GM12878 (cell line): ENCODE results near the gene POLR1A. TPM values are rescaled to one million over a fixed set of nuclear protein-coding genes. Genes with fewer than 3 reads are reported as not detected.

ENCODE experiments used
- ATAC-seq: fragments of 200-7000 bp; cut with Tn5 transposase; 3 replicates; pipeline ENCODE4 v1.9.1; 2020; ENCODE audit warnings: mild to moderate bottlenecking, moderate library complexity
- BruUV-seq: library from RNA; stranded (reverse); fragments of 400-500 nt; replicated peaks from 2 replicates; lab custom pipeline; 2021; lab: Mats Ljungman, UMichigan
- CTCF ChIA-PET: fragments of 300-600 bp; sonication (Branson Sonifier 250); formaldehyde crosslinking; extraction: SDS; loops from one replicate; lab custom pipeline; 2021; ENCODE audit warnings: inconsistent platforms; lab: Yijun Ruan, JAX
- POLR2A ChIA-PET: fragments of 350-600 bp; formaldehyde crosslinking; extraction: SDS; loops from one replicate; lab custom pipeline; 2021; ENCODE audit warnings: inconsistent platforms; lab: Charles Lee
- RAD21 ChIA-PET: fragments of 300-600 bp; sonication (Branson Sonifier 250); formaldehyde crosslinking; loops from one replicate; lab custom pipeline; 2023; ENCODE audit warnings: antibody characterized with exemption; ENCODE audit not compliant: unreplicated experiment; lab: Charles Lee
- SMC1A ChIA-PET: fragments of 300-600 bp; sonication (Branson Sonifier 250); formaldehyde crosslinking; loops from one replicate; lab custom pipeline; 2023; ENCODE audit not compliant: unreplicated experiment, uncharacterized antibody; lab: Charles Lee
- DNase-seq: peaks from one replicate; pipeline ENCODE4 v3.0.0-alpha.2; 2011; ENCODE audit warnings: low read depth, low spot score
- FAIRE-seq: peaks from 3 replicates; lab custom pipeline; 2011; peaks lifted over from hg19 to GRCh38; lab: Jason Lieb, UNC
- H2AFZ ChIP-seq: 2 replicates; pipeline ENCODE4 v1.6.0; 2011; ENCODE audit warnings: low read depth, low read length, control low read depth; ENCODE audit not compliant: control insufficient read depth
- H3K27ac ChIP-seq: 2 replicates; pipeline ENCODE4 v1.5.1; 2011; ENCODE audit warnings: control low read depth; ENCODE audit not compliant: control insufficient read depth, insufficient read depth
- H3K27me3 ChIP-seq, 2 experiments: replicated peaks in 1 of 2; 2 replicates each; pipeline versions ENCODE4 v1.6.0 to v1.6.1; 2011; ENCODE audit warnings: low read length in 1 of 2; ENCODE audit not compliant: control insufficient read depth in 2 of 2, insufficient read depth in 2 of 2
- H3K36me3 ChIP-seq, 2 experiments: 2 replicates each; pipeline ENCODE4 v1.5.1; 2011; ENCODE audit warnings: low read length in 1 of 2; ENCODE audit not compliant: control insufficient read depth in 2 of 2, insufficient read depth in 2 of 2
- H3K4me1 ChIP-seq: 2 replicates; pipeline ENCODE4 v1.6.1; 2011; ENCODE audit warnings: mild to moderate bottlenecking, low read length, moderate library complexity, mixed read lengths; ENCODE audit not compliant: control insufficient read depth, insufficient read depth
- H3K4me2 ChIP-seq: 2 replicates; pipeline ENCODE4 v1.6.0; 2011; ENCODE audit warnings: control low read depth; ENCODE audit not compliant: control insufficient read depth, insufficient read depth
- H3K4me3 ChIP-seq: fragments of 200-600 bp; sonication (generic); 2 replicates; pipeline ENCODE4 v1.5.1; 2016
- H3K79me2 ChIP-seq: 2 replicates; pipeline ENCODE4 v1.6.0; 2011; ENCODE audit warnings: low read length; ENCODE audit not compliant: control insufficient read depth, insufficient read depth
- H3K9ac ChIP-seq: 2 replicates; pipeline ENCODE4 v1.8.0; 2011; ENCODE audit warnings: low read length, control low read depth, mixed read lengths; ENCODE audit not compliant: control insufficient read depth, insufficient read depth
- H3K9me3 ChIP-seq: replicated peaks from 3 replicates; pipeline ENCODE4 v1.5.1; 2011; ENCODE audit warnings: mild to moderate bottlenecking, low read length; ENCODE audit not compliant: control insufficient read depth, insufficient read depth
- H4K20me1 ChIP-seq: 2 replicates; pipeline ENCODE4 v1.6.0; 2011; ENCODE audit not compliant: control insufficient read depth, insufficient read depth
- CBX3 ChIP-seq: fragments of 200-600 bp; sonication (generic); IDR thresholded peaks from 2 replicates; pipeline ENCODE4 v1.6.1; 2016; ENCODE audit warnings: low read depth, borderline replicate concordance
- CHD1 ChIP-seq: IDR thresholded peaks from 2 replicates; pipeline ENCODE4 v1.6.1; 2012; ENCODE audit warnings: low read depth, low read length, improper control_type of control experiment
- CHD2 ChIP-seq: IDR thresholded peaks from 2 replicates; pipeline ENCODE4 v1.6.1; 2011; ENCODE audit warnings: low read depth, low read length, improper control_type of control experiment, borderline replicate concordance
- MTA2 ChIP-seq: fragments of 450-650 bp; IDR thresholded peaks from 2 replicates; pipeline ENCODE4 v1.6.1; 2016; ENCODE audit warnings: low read depth, mild to moderate bottlenecking, moderate library complexity
- NFYB ChIP-seq: IDR thresholded peaks from 2 replicates; pipeline ENCODE4 v1.6.1; 2011; ENCODE audit warnings: low read depth, mild to moderate bottlenecking, low read length, improper control_type of control experiment, moderate library complexity; ENCODE audit not compliant: insufficient read depth
- NR2C2 ChIP-seq: IDR thresholded peaks from 2 replicates; pipeline ENCODE4 v1.6.1; 2011; ENCODE audit warnings: borderline replicate concordance, low read depth; ENCODE audit not compliant: control insufficient read depth, insufficient read length
- RFX5 ChIP-seq: IDR thresholded peaks from 2 replicates; pipeline ENCODE4 v1.6.1; 2011; ENCODE audit warnings: low read depth, low read length, improper control_type of control experiment
- RUNX3 ChIP-seq: IDR thresholded peaks from 2 replicates; pipeline ENCODE4 v1.6.1; 2012; ENCODE audit warnings: low read length, inconsistent platforms
- SMAD5 ChIP-seq: IDR thresholded peaks from 2 replicates; pipeline ENCODE4 v1.6.1; 2016; ENCODE audit warnings: antibody characterized with exemption, low read depth
- TCF12 ChIP-seq: IDR thresholded peaks from 2 replicates; pipeline ENCODE4 v1.6.1; 2011; ENCODE audit warnings: low read depth, mild to moderate bottlenecking, low read length
- WGBS: methylation state at CpG from one replicate; pipeline ENCODE4 v1.1.6; 2016; ENCODE audit warnings: low lambda C conversion rate; ENCODE audit not compliant: insufficient replicate concordance, insufficient coverage; ENCODE audit errors: missing lambda C conversion rate; 5-methylcytosine and 5-hydroxymethylcytosine counted together
- in situ Hi-C: fragments of 300-500 bp; cut with MboI; formaldehyde crosslinking; loops from 9 replicates; pipeline ENCODE4 v1.14.3; 2018; ENCODE audit warnings: mixed read lengths
- intact Hi-C: fragments of 100-400 bp; cut with micrococcal nuclease; formaldehyde crosslinking; loops from one replicate; pipeline ENCODE4 v1.14.2; 2022; ENCODE audit not compliant: unreplicated experiment
- polyA plus RNA-seq, 11 experiments: library from polyadenylated mRNA; depleted of rRNA in 4 of 11; unstranded in 6 of 11; stranded (reverse) in 5 of 11; fragments of >200 nt; fragmentation: Nextera tagmentation in 4 of 11; fragmentation: Illumina TruSeq in 1 of 11; extraction: Ambion mirVana in 4 of 11; extraction: Trizol in 1 of 11; gene quantifications; 1 replicate in 1 of 11; 2 replicates in 10 of 11; pipeline versions ENCODE4 v1.2.1 to v1.2.3, GENCODE V29; 2011 to 2016; ENCODE audit warnings: inconsistent platforms in 2 of 11, missing spikeins in 2 of 11, low read depth in 1 of 11
- total RNA-seq, 4 experiments: library from RNA; depleted of rRNA in 3 of 4; stranded (reverse); fragments of >200 nt in 3 of 4; fragmentation: Illumina TruSeq in 1 of 4; extraction: Trizol in 1 of 4; gene quantifications; 2 replicates each; pipeline versions ENCODE4 v1.2.1 to v1.2.3, GENCODE V29; 2013 to 2021
- TF ChIP-seq, protein P1 (sequence below): IDR thresholded peaks from 2 replicates; pipeline ENCODE4 v1.6.1; 2012; ENCODE audit warnings: low read length, inconsistent platforms
- TF ChIP-seq, protein P2 (sequence below): fragments of 450-650 bp; IDR thresholded peaks from 2 replicates; pipeline ENCODE4 v1.6.1; 2016; ENCODE audit warnings: mild to moderate bottlenecking
- TF ChIP-seq, protein P3 (sequence below), 3 experiments: IDR thresholded peaks in 2 of 3; conservative IDR thresholded peaks in 1 of 3; 2 replicates each; pipeline ENCODE4 v1.5.1; 2011; ENCODE audit warnings: low read depth in 3 of 3, low read length in 3 of 3, mild to moderate bottlenecking in 3 of 3, control low read depth in 2 of 3, moderate library complexity in 2 of 3, inconsistent platforms in 1 of 3, mixed read lengths in 1 of 3; ENCODE audit not compliant: control insufficient read depth in 2 of 3, insufficient read depth in 1 of 3; ENCODE audit errors: extremely low read depth in 1 of 3

The POLR1A gene
- total and polyA plus RNA-seq, 10 of the 15 experiments (the other 5 are each of a cell fraction or from before 2014, with no cell fraction given) = 2.1 to 53.9 (median 17.8) TPM

DNA sequence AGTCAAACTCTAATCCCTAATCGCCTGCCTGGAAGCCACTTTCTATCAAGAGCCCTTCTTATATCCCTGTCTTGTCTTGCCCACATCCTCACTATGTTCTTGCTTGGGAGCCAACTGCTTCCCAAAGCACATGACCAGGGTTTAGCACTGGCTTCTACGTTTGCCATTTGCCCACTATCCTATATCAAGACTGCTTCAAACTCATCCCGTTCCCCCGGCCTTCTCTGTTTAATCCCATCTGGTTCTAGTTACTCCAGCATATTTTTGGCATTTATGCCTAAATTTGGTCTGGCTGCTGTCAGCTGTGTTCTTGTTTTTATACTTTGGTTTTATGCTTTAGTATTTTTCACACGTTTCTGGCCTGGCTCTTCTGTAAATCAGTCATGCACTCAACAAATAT lies 40.2 kb downstream of the POLR1A start:
- ChIA-PET POLR2A (no interaction called here), SMC1A (no interaction called here), RAD21 (no interaction called here), CTCF (interaction anchor here (0.8 to 1.4 kb wide), 2 partner anchors 44 to 238 kb away, joined by 4 read pairs; no protein-coding TSS in a partner anchor)
- Histone ChIP-seq H3K4me3 (no peak overlapping the region), H3K27me3 (no peaks in the 10 kb centered on the region), H3K4me1 (peaks cover 7% of the 10 kb centered on the region), H3K36me3 (peaks cover 16 to 34% of the 10 kb centered on the region in 2 experiments), H2AFZ (no peak overlapping the region), H3K79me2 (no peaks in the 10 kb centered on the region), H3K27ac (no peak overlapping the region), H3K9me3 (peaks cover 3% of the 10 kb centered on the region; the same call in 2 of the 3 replicates), H4K20me1 (no peaks in the 10 kb centered on the region), H3K4me2 (no peak overlapping the region), H3K9ac (no peak overlapping the region)
- no peak for TF ChIP-seq TCF12
- TF ChIP-seq, protein P1, sequence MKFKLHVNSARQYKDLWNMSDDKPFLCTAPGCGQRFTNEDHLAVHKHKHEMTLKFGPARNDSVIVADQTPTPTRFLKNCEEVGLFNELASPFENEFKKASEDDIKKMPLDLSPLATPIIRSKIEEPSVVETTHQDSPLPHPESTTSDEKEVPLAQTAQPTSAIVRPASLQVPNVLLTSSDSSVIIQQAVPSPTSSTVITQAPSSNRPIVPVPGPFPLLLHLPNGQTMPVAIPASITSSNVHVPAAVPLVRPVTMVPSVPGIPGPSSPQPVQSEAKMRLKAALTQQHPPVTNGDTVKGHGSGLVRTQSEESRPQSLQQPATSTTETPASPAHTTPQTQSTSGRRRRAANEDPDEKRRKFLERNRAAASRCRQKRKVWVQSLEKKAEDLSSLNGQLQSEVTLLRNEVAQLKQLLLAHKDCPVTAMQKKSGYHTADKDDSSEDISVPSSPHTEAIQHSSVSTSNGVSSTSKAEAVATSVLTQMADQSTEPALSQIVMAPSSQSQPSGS = no peak
- no peak for TF ChIP-seq CHD1
- TF ChIP-seq CBX3 = no peak
- TF ChIP-seq NR2C2 = no peak
- no peak for TF ChIP-seq MTA2
- no peak for TF ChIP-seq NFYB
- TF ChIP-seq, protein P2, sequence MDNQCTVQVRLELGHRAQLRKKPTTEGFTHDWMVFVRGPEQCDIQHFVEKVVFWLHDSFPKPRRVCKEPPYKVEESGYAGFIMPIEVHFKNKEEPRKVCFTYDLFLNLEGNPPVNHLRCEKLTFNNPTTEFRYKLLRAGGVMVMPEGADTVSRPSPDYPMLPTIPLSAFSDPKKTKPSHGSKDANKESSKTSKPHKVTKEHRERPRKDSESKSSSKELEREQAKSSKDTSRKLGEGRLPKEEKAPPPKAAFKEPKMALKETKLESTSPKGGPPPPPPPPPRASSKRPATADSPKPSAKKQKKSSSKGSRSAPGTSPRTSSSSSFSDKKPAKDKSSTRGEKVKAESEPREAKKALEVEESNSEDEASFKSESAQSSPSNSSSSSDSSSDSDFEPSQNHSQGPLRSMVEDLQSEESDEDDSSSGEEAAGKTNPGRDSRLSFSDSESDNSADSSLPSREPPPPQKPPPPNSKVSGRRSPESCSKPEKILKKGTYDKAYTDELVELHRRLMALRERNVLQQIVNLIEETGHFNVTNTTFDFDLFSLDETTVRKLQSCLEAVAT = no peak
- TF ChIP-seq RUNX3 = no peak
- TF ChIP-seq RFX5 = no peak
- TF ChIP-seq, protein P3, sequence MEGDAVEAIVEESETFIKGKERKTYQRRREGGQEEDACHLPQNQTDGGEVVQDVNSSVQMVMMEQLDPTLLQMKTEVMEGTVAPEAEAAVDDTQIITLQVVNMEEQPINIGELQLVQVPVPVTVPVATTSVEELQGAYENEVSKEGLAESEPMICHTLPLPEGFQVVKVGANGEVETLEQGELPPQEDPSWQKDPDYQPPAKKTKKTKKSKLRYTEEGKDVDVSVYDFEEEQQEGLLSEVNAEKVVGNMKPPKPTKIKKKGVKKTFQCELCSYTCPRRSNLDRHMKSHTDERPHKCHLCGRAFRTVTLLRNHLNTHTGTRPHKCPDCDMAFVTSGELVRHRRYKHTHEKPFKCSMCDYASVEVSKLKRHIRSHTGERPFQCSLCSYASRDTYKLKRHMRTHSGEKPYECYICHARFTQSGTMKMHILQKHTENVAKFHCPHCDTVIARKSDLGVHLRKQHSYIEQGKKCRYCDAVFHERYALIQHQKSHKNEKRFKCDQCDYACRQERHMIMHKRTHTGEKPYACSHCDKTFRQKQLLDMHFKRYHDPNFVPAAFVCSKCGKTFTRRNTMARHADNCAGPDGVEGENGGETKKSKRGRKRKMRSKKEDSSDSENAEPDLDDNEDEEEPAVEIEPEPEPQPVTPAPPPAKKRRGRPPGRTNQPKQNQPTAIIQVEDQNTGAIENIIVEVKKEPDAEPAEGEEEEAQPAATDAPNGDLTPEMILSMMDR (IDR thresholded peaks at IDR 0.05 in 2 of 3, conservative IDR thresholded peaks at IDR 0.05 in 1 of 3; ENCODE audit: control insufficient read depth in 2 of 3, extremely low read depth in 1 of 3, insufficient read depth in 1 of 3, low read depth in 3 of 3, low read length in 3 of 3) = no peak
- TF ChIP-seq CHD2 = no peak
- TF ChIP-seq SMAD5 = no peak
- no peak for ATAC-seq
- no peak for FAIRE-seq
- intact Hi-C loops = no loop called here
- WGBS = 70% methylated on average over 5 of the region's 5 CpGs
- no TSS peak for BruUV-seq
- in situ Hi-C loops = no loop called here
- DNase-seq = no peak
